ENCODE results near the gene CCL13. TPM values are rescaled to one million over a fixed set of nuclear protein-coding genes. Genes with fewer than 3 reads are reported as not detected.

The CCL13 gene
- total RNA-seq, 1 experiment from 2014 or later = not detected

- no peaks in the 10 kb centered on the region for H3K9me2 ChIP-seq (ENCODE audit: insufficient read depth)
- H3K4me1 ChIP-seq (replicated peaks; ENCODE audit: insufficient read depth) = no peaks in the 10 kb centered on the region
- no peaks in the 10 kb centered on the region for H4K20me1 ChIP-seq (ENCODE audit: insufficient read depth)
- H3K4me3 ChIP-seq = no peak overlapping the region
- no peaks in the 10 kb centered on the region for H3K79me2 ChIP-seq (ENCODE audit: low read depth)
- H3K4me2 ChIP-seq = no peak overlapping the region
- H3K36me3 ChIP-seq (ENCODE audit: low read depth) = no peaks in the 10 kb centered on the region
- POLR2A ChIA-PET (ENCODE audit: unreplicated experiment) = no interaction called here
- H2AFZ ChIP-seq = no peak overlapping the region
- no peaks in the 10 kb centered on the region for H3K9me3 ChIP-seq (ENCODE audit: insufficient read depth, low read depth)
- no peaks in the 10 kb centered on the region for H3F3A ChIP-seq (ENCODE audit: insufficient read depth, low read depth)
- TF ChIP-seq CTCF (conservative IDR thresholded peaks at IDR 0.05) (no peak), EZH2 (IDR thresholded peaks at IDR 0.05; ENCODE audit: low read depth) (no peak)
- H3K27me3 ChIP-seq (ENCODE audit: insufficient read depth, low read depth) = peaks cover 15% of the 10 kb centered on the region
- no TSS peak for BruUV-seq (replicated peaks)
- no peak for DNase-seq
- intact Hi-C loops (cut with micrococcal nuclease; ENCODE audit: unreplicated experiment) = no loop called here
- no peak overlapping the region for H3K27ac ChIP-seq
- CTCF ChIA-PET = no interaction called here
Observed at GRCh38 chr17:34367486-34368195, 11.4 kb downstream of the CCL13 start.

GRCh38 chr17:34368196-34368945 lies 12.1 kb downstream of the CCL13 start:
- Histone ChIP-seq H3K27ac (no peak overlapping the region), H3K79me2 (ENCODE audit: low read depth) (no peaks in the 10 kb centered on the region), H3K36me3 (ENCODE audit: low read depth) (no peaks in the 10 kb centered on the region), H3K9me3 (ENCODE audit: insufficient read depth, low read depth) (no peaks in the 10 kb centered on the region), H3K4me1 (replicated peaks; ENCODE audit: insufficient read depth) (no peaks in the 10 kb centered on the region), H3K4me3 (no peak overlapping the region), H4K20me1 (ENCODE audit: insufficient read depth) (no peaks in the 10 kb centered on the region; the same call in 1 of the 2 replicates), H3K4me2 (no peak overlapping the region), H3K9me2 (ENCODE audit: insufficient read depth) (no peaks in the 10 kb centered on the region), H3F3A (ENCODE audit: insufficient read depth, low read depth) (no peaks in the 10 kb centered on the region), H3K27me3 (ENCODE audit: insufficient read depth, low read depth) (peaks cover 15% of the 10 kb centered on the region), H2AFZ (no peak overlapping the region)
- intact Hi-C loops (cut with micrococcal nuclease; ENCODE audit: unreplicated experiment) = no loop called here
- no TSS peak for BruUV-seq (replicated peaks)
- no peak for TF ChIP-seq EZH2 (IDR thresholded peaks at IDR 0.05; ENCODE audit: low read depth)
- ChIA-PET POLR2A (ENCODE audit: unreplicated experiment) (no interaction called here), CTCF (no interaction called here)
- no peak for DNase-seq

- ChIA-PET POLR2A (ENCODE audit: unreplicated experiment) (no interaction called here), CTCF (no interaction called here)
- H3K9me2 ChIP-seq (ENCODE audit: insufficient read depth) = no peaks in the 10 kb centered on the region
- H3K79me2 ChIP-seq (ENCODE audit: low read depth) = no peaks in the 10 kb centered on the region
- H3K4me3 ChIP-seq = no peak overlapping the region
- no peaks in the 10 kb centered on the region for H3K9me3 ChIP-seq (ENCODE audit: insufficient read depth, low read depth)
- TF ChIP-seq EZH2 (IDR thresholded peaks at IDR 0.05; ENCODE audit: low read depth) = no peak
- no peak for TF ChIP-seq CTCF (conservative IDR thresholded peaks at IDR 0.05)
- BruUV-seq (replicated peaks) = no TSS peak
- H4K20me1 ChIP-seq (ENCODE audit: insufficient read depth) = no peaks in the 10 kb centered on the region; the same call in 1 of the 2 replicates
- H3F3A ChIP-seq (ENCODE audit: insufficient read depth, low read depth) = no peaks in the 10 kb centered on the region
- H3K36me3 ChIP-seq (ENCODE audit: low read depth) = no peaks in the 10 kb centered on the region
- no peak overlapping the region for H2AFZ ChIP-seq
- peaks cover 21% of the 10 kb centered on the region for H3K27me3 ChIP-seq (ENCODE audit: insufficient read depth, low read depth)
- no peak for DNase-seq
- no peak overlapping the region for H3K4me2 ChIP-seq
- intact Hi-C loops (cut with micrococcal nuclease; ENCODE audit: unreplicated experiment) = no loop called here
- H3K4me1 ChIP-seq (replicated peaks; ENCODE audit: insufficient read depth) = no peaks in the 10 kb centered on the region
- H3K27ac ChIP-seq = no peak overlapping the region
Observed at GRCh38 chr17:34368946-34369500, 12.7 kb downstream of the CCL13 start.
